Activated CD4-positive, alpha-beta memory T cell treated with anti-CD3 and anti-CD28 coated beads for 36 hours (primary cell): ENCODE data around the gene DKKL1. TPM values are rescaled to one million over a fixed set of nuclear protein-coding genes. Genes with fewer than 3 reads are reported as not detected.
"Not testable (repeated sequence)": the region's sequence is repeated elsewhere in the genome, so short reads cannot be mapped to it uniquely, and the experiment has no call there.

Source experiments
- CTCF ChIA-PET: fragments of 350-600 bp; sonication (Branson Sonifier 250); formaldehyde crosslinking; loops from one replicate; lab custom pipeline; 2021; ENCODE audit warnings: antibody characterized with exemption, inconsistent platforms; lab: Charles Lee
- POLR2A ChIA-PET: fragments of 350-600 bp; sonication (Branson Sonifier 250); formaldehyde crosslinking; loops from one replicate; lab custom pipeline; 2021; ENCODE audit warnings: antibody characterized with exemption; lab: Charles Lee
- DNase-seq: peaks from one replicate; pipeline ENCODE4 v3.0.0-alpha.2; 2020
- H3K27ac Mint-ChIP-seq: one replicate; pipeline ENCODE4 v1.8.0; 2021; ENCODE audit warnings: mixed read lengths
- H3K27me3 Mint-ChIP-seq: one replicate; pipeline ENCODE4 v1.8.0; 2021; ENCODE audit warnings: mixed read lengths
- H3K36me3 Mint-ChIP-seq: one replicate; pipeline ENCODE4 v1.8.0; 2021; ENCODE audit warnings: mixed read lengths
- H3K4me1 Mint-ChIP-seq: one replicate; pipeline ENCODE4 v1.8.0; 2021; ENCODE audit warnings: low read depth, mixed read lengths
- H3K4me3 Mint-ChIP-seq: one replicate; pipeline ENCODE4 v1.8.0; 2021; ENCODE audit warnings: mild to moderate bottlenecking, mixed read lengths
- H3K9me3 Mint-ChIP-seq: one replicate; pipeline ENCODE4 v1.8.0; 2021; ENCODE audit warnings: mixed read lengths
- intact Hi-C: fragments of 100-400 bp; cut with micrococcal nuclease; formaldehyde crosslinking; loops from one replicate; pipeline ENCODE4 v1.15.1; 2023
- total RNA-seq, 2 experiments: library from RNA; stranded (reverse); gene quantifications; one replicate each; pipeline ENCODE4 v1.2.3, GENCODE V29; 2021

DKKL1 gene
- total RNA-seq: not detected

DNA sequence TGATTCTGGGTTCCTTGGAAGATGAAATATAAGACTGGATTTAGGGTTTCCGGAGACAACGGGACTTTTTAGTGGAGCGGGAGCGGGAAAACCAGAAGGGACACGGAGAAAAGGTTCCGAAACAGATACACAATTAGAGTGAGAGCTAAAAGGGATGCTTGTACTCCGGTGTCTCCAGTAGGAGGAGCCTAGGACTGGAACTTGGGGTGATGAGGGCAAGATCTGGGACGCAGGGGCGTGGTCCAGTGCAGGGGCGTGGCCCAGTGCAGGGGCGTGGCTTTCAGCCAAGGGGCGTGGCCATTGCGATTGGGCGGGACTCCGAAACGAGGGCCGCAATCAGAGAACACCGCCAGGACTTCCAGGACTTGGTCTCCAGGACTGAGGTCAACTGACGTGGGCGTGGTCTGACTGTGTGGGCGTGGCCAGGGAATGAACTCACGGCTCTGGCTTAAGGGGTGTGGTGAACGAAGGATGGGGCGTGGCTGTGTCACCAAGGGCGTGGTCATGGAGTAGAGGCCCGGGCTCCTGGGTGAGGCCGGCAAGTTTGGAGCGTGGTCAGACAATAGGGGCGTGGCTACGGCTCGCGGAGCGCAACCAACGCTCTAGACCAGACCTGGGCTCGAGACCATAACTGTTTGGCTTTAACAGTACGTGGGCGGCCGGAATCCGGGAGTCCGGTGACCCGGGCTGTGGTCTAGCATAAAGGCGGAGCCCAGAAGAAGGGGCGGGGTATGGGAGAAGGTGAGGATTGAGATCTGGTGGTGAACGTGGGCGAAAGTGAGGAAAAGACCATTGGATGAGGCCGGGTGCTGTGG is at the start of gene DKKL1:
Gene DKKL1 (plus strand): TSS at position 610 of the 815 bp plus-strand sequence. CDS start 122 bp downstream, at position 732.
- Mint-ChIP-seq H3K4me3 (no peak within 1 kb of the TSS), H3K27me3 (peaks cover 14% of the 10 kb centered on the region), H3K36me3 (no peaks in the 10 kb centered on the region), H3K27ac (no peak within 1 kb of the TSS), H3K9me3 (no peaks in the 10 kb centered on the region), H3K4me1 (peaks cover 4% of the 10 kb centered on the region)
- intact Hi-C loops: loop anchor here (1.0 to 2.0 kb wide), 2 partner anchors 29 to 107 kb away; partner anchors contain the start of gene CD37
- ChIA-PET POLR2A (interaction anchor here (1.1 kb wide), 1 partner anchor 30 kb away, joined by 3 read pairs; no protein-coding TSS in a partner anchor), CTCF (no interaction called here)
- peak; percentile 93 for DNase-seq

DNA sequence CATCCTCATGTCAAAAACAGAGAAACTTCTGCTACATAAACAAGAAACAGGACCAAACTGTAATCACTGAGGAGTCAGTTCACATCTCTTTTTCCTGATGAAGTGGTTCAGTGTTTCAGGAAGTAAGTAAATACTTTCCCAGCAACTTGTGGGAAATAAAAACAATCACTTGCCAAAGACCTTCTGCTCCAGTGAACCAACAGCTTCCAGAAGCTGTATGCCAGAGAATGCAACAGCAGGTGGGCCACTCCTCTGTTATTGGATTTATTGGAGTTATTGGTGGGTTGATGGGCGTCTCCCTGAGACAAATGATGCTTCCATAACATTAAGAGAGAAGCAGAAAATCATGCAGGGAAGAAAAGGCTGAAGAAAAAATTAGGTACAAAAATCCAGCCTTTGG is 48.6 kb upstream of the DKKL1 start:
- Mint-ChIP-seq H3K27me3 (no peaks in the 10 kb centered on the region), H3K36me3 (peaks cover 15% of the 10 kb centered on the region), H3K9me3 (peaks cover 10% of the 10 kb centered on the region), H3K4me1 (peaks cover 4% of the 10 kb centered on the region), H3K4me3 (no peak overlapping the region), H3K27ac (no peak overlapping the region)
- ChIA-PET CTCF (interaction anchor here (0.7 to 1.0 kb wide), 2 partner anchors 12 to 107 kb away, joined by 3 read pairs; no protein-coding TSS in a partner anchor), POLR2A (interaction anchor here (0.8 kb wide), 1 partner anchor 16 kb away, joined by 4 read pairs; no protein-coding TSS in a partner anchor)
- DNase-seq: no peak
- intact Hi-C loops: no loop called here

DNA sequence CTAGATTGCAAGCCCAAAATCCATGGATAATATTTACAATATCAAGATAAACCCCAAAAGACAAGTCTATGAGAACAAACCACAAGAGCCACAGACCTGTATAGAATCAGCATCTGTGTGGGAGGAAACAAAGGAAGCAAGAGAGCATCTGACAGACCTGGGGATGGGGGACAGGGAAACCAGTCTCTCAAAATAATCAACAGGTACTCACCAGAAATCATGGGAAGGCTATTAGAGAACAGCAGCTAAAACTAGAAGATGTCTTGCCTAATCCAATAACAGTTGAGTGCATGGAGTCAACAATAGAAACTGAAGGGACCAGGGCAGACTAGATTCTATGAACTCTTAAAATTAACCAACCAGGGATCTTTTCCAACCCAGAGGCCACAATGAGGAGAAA is 47.4 kb upstream of the DKKL1 start:
- intact Hi-C loops: no loop called here
- POLR2A ChIA-PET: no interaction called here
- H3K36me3 Mint-ChIP-seq: peaks cover 12% of the 10 kb centered on the region
- no peak overlapping the region for H3K27ac Mint-ChIP-seq
- H3K4me3 Mint-ChIP-seq: no peak overlapping the region
- H3K4me1 Mint-ChIP-seq: peaks cover 4% of the 10 kb centered on the region
- no peaks in the 10 kb centered on the region for H3K27me3 Mint-ChIP-seq
- H3K9me3 Mint-ChIP-seq: peaks cover 10% of the 10 kb centered on the region
- CTCF ChIA-PET: interaction anchor here (1.0 to 1.8 kb wide), 2 partner anchors 11 to 15 kb away, joined by 3 to 5 read pairs; no protein-coding TSS in a partner anchor
- DNase-seq: no peak

DNA sequence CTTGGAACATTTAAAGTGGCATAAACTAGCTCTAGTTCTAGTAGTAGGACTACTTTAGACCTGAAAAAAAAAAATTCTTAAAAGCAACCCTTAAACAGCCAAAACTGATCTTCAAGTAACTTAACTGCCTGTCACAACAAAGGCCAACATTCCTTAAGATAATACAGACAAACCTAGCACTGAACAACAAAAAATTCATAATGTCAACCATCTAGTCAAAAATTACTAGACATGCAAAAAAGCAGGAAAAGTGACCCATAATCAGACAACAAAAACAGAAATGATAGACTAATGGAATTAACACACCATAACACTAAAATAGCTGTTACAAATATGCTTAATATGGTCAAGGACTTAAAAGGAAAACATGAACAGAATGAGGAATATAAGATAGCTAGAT is 45.4 kb upstream of the DKKL1 start:
- Mint-ChIP-seq H3K27me3 (no peaks in the 10 kb centered on the region), H3K4me1 (peaks cover 4% of the 10 kb centered on the region), H3K27ac (no peak overlapping the region), H3K9me3 (peaks cover 10% of the 10 kb centered on the region), H3K4me3 (no peak overlapping the region), H3K36me3 (peaks cover 12% of the 10 kb centered on the region)
- intact Hi-C loops: no loop called here
- ChIA-PET CTCF (interaction anchor here (1.1 to 2.0 kb wide), 2 partner anchors 9 to 17 kb away, joined by 4 to 11 read pairs; no protein-coding TSS in a partner anchor), POLR2A (no interaction called here)
- no peak for DNase-seq

DNA sequence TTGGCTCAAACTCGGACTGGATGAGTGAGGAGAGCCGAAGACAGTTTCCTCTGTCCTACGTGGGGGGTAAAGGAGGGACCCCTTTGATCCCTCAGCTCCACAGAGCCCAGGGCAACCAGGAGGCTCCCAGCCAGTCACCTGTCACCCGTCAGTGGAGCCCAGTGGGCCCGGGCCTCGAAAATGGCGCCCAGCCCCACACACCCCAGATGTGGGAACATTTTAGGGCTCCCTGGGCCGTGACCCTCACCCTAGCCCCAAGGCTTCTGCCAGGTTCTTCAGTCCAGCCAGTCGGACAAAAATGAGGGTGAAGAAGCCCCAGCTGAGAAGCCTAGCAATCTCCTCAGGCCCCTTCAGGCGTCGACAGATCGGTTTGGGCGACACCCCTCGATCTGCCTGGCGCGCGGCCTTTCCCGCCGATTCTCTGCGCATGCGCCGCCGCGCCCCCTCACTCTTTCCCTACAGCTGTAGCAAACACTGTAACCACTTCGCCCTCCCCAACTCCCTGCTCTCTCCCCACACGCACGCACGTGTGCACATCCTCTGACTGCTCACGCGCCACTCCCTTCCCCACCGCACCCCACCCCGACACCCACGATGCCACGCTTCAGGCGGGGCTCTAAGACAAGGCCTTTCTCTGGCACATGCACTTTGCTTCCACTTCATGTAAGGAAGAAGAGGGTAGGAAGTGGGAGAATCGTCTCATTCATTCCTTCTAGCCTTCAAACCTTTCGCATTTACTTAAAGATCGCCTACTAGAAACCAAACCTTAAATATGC is 38.7 kb upstream of the DKKL1 start, which contains the start of gene SLC6A16:
Gene SLC6A16 (minus strand): TSS at position 391 of the 776 bp plus-strand sequence. CDS start 13,844 bp downstream, outside the sequence.
- ChIA-PET POLR2A (no interaction called here), CTCF (interaction anchor here (7.5 kb wide), 1 partner anchor 24 kb away, joined by 40 read pairs; no protein-coding TSS in a partner anchor)
- Mint-ChIP-seq H3K27me3 (no peaks in the 10 kb centered on the region), H3K27ac (no peak within 1 kb of the TSS), H3K4me1 (peaks cover 21% of the 10 kb centered on the region), H3K4me3 (no peak within 1 kb of the TSS), H3K9me3 (no peaks in the 10 kb centered on the region), H3K36me3 (peaks cover 4% of the 10 kb centered on the region)
- intact Hi-C loops: no loop called here
- DNase-seq: no peak

DNA sequence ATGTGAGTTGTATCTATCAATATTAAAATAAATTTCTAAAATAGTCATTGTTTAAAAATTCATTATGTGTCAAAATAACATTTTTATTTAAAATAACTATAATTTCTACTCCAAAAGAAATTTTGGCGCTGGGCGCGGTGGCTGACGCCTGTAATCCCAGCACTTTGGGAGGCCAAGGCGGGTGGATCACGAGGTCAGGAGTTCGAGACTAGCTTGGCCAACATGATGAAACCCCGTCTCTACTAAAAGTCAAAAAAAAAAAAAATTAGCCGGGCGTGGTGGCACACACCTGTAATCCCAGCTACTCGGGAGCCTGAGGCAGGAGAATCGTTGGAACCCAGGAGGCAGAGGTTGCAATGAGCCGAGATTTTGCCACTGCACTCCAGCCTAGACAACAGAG is 37.9 kb upstream of the DKKL1 start:
- H3K27ac Mint-ChIP-seq, intact Hi-C loops, H3K9me3 Mint-ChIP-seq, DNase-seq, H3K27me3 Mint-ChIP-seq, H3K4me3 Mint-ChIP-seq, H3K36me3 Mint-ChIP-seq, POLR2A ChIA-PET: not testable (repeated sequence)
- peaks cover 26% of the 10 kb centered on the region for H3K4me1 Mint-ChIP-seq
- CTCF ChIA-PET: interaction anchor here (0.7 to 7.5 kb wide), 3 partner anchors 25 to 228 kb away, joined by 3 to 40 read pairs (median 4); no protein-coding TSS in a partner anchor

DNA sequence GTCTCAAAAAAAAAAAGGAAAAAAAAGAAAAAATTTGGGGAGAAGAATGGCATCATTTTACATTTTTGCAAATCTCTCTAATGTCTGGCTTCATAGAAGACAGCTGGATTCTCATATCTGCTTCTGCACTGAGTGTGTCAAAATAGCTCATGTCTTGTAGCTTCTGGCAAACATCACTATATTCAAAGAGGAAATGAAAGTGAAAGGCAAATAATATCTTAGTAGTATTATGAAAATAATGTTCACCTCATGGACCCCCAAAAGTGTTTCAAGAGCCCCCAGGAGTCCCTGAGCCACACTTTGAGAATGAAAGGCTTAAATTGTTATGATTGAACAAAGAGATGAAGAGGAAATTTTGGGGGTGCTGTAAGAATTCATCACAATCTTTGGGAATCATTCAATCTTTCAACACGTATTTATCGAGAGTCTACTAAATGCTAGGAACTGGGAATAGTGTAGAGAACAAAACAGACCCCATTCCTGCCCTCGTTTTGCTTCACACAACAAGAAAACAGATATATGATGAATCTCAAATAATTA is 37.4 kb upstream of the DKKL1 start:
- DNase-seq: no peak
- Mint-ChIP-seq H3K36me3 (peaks cover 4% of the 10 kb centered on the region), H3K4me3 (no peak overlapping the region), H3K27ac (no peak overlapping the region), H3K9me3 (no peaks in the 10 kb centered on the region), H3K4me1 (peaks cover 30% of the 10 kb centered on the region), H3K27me3 (no peaks in the 10 kb centered on the region)
- ChIA-PET POLR2A (no interaction called here), CTCF (interaction anchor here (0.7 to 7.5 kb wide), 3 partner anchors 25 to 229 kb away, joined by 3 to 40 read pairs (median 4); no protein-coding TSS in a partner anchor)
- intact Hi-C loops: no loop called here

DNA sequence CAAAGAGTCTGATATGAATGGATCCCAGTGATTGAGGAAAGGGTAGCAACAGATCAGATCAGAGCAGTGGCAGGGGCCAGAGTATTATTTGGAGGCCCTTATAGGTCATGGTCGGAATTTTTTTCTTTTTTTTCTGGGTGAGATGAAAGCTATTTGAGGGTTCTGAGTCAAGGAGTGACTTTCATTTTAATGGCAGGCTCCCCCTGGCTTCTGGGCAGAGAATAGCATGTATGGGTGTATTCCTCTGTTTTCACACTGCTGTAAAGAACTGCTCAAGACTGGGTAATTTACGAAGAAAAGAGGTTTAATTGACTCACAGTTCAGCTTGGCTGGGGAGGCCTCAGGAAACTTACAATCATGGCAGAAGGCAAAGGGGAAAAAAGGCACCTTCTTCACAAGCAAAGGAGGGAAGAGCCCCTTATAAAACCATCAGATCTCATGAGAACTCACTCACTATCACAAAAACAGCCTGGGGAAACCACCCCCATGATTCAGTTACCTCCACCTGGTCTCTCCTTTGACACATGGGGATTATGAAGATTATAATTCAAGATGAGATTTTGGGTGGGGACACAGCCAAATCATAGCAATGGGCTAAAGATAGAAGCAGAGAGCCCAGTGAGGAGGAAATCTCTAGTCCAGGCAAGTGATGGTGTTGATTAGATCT is 35.7 kb upstream of the DKKL1 start:
- peak overlapping the region; percentile 49 for H3K27ac Mint-ChIP-seq
- no peaks in the 10 kb centered on the region for H3K9me3 Mint-ChIP-seq
- CTCF ChIA-PET: interaction anchor here (0.6 to 7.5 kb wide), 15 partner anchors 9 to 1013 kb away, joined by 3 to 40 read pairs (median 4); no protein-coding TSS in a partner anchor
- intact Hi-C loops: loop anchor here (1.0 kb wide), 2 partner anchors 62 to 102 kb away; no protein-coding TSS in a partner anchor
- peaks cover 46% of the 10 kb centered on the region for H3K4me1 Mint-ChIP-seq
- no peaks in the 10 kb centered on the region for H3K27me3 Mint-ChIP-seq
- POLR2A ChIA-PET: interaction anchor here (0.6 kb wide), 1 partner anchor 151 kb away, joined by 3 read pairs; no protein-coding TSS in a partner anchor
- peak; percentile 72 for DNase-seq
- H3K36me3 Mint-ChIP-seq: peaks cover 4% of the 10 kb centered on the region
- H3K4me3 Mint-ChIP-seq: no peak overlapping the region

DNA sequence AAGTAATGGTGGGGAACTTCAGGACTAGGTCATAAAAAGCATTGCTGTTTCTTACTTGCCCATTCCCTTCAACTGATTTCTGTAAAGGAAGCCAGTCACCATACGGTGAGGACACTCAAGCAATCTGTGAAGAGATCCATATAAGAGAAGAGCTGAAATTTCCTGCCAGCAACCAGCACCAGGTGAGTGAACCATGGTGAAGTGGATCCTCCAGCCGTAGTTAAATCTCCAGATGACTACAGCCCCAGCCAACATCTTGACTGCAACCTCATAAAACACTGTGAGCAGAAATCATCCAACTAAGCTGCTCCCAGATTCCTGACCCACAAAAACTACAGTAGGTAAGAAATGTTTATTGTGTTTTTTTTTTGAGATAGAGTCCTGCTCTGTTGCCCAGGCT is 34.9 kb upstream of the DKKL1 start:
- Mint-ChIP-seq H3K4me1 (peaks cover 53% of the 10 kb centered on the region), H3K27me3 (no peaks in the 10 kb centered on the region), H3K36me3 (peaks cover 4% of the 10 kb centered on the region), H3K9me3 (no peaks in the 10 kb centered on the region), H3K27ac (peak overlapping the region; percentile 49), H3K4me3 (no peak overlapping the region)
- no peak for DNase-seq
- intact Hi-C loops: loop anchor here (1.0 kb wide), 2 partner anchors 62 to 102 kb away; no protein-coding TSS in a partner anchor
- POLR2A ChIA-PET: no interaction called here
- CTCF ChIA-PET: interaction anchor here (1.1 to 7.5 kb wide), 3 partner anchors 12 to 30 kb away, joined by 3 to 40 read pairs (median 5); no protein-coding TSS in a partner anchor

DNA sequence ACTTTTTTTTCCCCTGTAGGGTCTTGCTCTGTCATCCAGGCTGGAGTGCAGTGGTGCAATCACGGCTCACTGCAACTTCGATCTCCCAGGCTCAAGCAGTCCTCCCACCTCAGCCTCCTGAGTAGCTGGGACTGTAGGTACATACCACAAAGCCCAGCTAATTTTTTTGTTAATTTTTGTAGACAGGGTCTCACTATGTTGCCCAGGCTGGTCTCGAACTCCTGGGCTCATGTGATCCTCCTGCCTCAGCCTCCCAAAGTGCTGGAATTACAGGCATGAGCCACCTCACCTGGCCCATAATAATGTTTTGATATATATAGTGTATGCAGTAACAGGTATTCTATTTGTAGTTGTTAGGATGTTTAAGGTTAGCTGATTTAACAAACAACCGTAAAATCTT is 32.5 kb upstream of the DKKL1 start:
- H3K9me3 Mint-ChIP-seq, DNase-seq, H3K27me3 Mint-ChIP-seq, H3K36me3 Mint-ChIP-seq: not testable (repeated sequence)
- peaks cover 64% of the 10 kb centered on the region for H3K4me1 Mint-ChIP-seq
- POLR2A ChIA-PET: interaction anchor here (0.6 to 1.8 kb wide), 2 partner anchors 16 to 122 kb away, joined by 4 to 6 read pairs; partner anchors contain the start of gene ALDH16A1
- CTCF ChIA-PET: interaction anchor here (0.6 to 7.5 kb wide), 4 partner anchors 14 to 239 kb away, joined by 3 to 40 read pairs (median 4); no protein-coding TSS in a partner anchor
- peak overlapping the region; percentile 43 for H3K4me3 Mint-ChIP-seq
- H3K27ac Mint-ChIP-seq: peak overlapping the region; percentile 99
- intact Hi-C loops: loop anchor here (5.0 kb wide), 2 partner anchors 121 to 141 kb away; partner anchors contain the start of genes ALDH16A1, FLT3LG and PIH1D1
